GM20000 (cell line): Measurements from ENCODE around the gene GAL3ST1.

ENCODE experiments used
- DNase-seq: peaks from one replicate; pipeline ENCODE4 v3.0.0; 2012; ENCODE audit warnings: low spot score
- TF ChIP-seq, protein P1 (sequence below): IDR thresholded peaks from 2 replicates; pipeline ENCODE4 v1.5.1; 2012; ENCODE audit warnings: mild to moderate bottlenecking, control low read depth; ENCODE audit errors: extremely low read depth, missing control alignments

The GAL3ST1 gene

DNA sequence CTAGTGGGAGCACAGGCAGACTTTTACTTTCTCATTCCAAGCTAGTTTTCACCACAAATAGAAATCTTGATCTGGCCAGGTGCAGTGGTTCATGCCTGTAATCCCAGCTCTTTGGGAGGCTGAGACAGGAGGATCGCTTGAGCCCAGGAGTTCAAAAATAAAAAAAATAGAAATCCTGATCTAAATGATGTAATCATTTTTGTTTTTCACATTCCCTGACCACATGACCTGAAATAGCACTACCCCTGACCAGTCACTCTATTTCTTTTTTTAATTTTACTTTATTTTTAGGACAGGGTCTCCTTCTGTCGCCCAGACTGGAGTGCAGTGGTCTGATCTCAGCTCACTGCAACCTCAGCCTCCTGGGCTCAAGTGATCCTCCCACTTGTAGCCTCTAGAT lies 30.3 kb upstream of the GAL3ST1 start:
- DNase-seq, result no peak
- TF ChIP-seq, protein P1, sequence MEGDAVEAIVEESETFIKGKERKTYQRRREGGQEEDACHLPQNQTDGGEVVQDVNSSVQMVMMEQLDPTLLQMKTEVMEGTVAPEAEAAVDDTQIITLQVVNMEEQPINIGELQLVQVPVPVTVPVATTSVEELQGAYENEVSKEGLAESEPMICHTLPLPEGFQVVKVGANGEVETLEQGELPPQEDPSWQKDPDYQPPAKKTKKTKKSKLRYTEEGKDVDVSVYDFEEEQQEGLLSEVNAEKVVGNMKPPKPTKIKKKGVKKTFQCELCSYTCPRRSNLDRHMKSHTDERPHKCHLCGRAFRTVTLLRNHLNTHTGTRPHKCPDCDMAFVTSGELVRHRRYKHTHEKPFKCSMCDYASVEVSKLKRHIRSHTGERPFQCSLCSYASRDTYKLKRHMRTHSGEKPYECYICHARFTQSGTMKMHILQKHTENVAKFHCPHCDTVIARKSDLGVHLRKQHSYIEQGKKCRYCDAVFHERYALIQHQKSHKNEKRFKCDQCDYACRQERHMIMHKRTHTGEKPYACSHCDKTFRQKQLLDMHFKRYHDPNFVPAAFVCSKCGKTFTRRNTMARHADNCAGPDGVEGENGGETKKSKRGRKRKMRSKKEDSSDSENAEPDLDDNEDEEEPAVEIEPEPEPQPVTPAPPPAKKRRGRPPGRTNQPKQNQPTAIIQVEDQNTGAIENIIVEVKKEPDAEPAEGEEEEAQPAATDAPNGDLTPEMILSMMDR, result no peak

DNA sequence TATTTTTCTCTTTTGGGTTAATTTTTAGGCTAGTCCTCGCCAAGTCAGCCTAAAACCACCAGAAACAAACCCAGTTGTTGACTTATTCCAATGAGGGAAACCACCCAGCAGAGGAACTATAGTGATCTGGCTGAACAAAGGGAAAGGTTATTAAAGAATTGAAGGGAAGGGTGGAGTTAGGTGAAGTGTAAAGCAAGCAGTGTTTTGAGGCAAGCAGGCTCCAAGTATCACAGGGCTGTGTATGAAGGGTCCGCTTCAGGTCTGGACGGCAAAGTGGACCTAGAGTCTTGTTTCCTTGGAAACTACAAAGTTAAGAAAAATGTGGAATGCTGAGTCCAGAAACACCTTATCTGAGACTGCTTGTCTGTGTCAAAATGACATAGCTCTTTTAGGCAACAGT lies 29.3 kb upstream of the GAL3ST1 start:
- DNase-seq, result no peak
- TF ChIP-seq, protein P1, result no peak

DNA sequence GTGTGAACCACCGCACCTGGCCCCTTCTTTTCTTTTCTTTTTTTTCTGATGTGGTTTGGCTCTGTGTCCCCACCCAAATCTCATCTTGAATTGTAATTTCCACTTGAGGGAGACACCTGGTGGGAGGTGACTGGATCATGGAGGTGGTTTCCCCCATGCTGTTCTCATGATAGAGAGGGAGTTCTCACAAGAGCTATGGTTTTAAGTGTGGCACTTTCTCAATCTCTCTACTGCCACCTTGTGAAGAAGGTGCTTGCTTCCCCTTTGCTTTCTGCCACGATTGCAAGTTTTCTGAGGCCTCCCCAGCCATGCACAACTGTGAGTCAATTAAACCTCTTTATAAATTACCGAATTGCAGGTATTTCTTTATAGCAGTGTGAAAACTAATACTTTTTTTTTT lies 27.6 kb upstream of the GAL3ST1 start:
- DNase-seq, result no peak
- TF ChIP-seq, protein P1, result peak; percentile 21

DNA sequence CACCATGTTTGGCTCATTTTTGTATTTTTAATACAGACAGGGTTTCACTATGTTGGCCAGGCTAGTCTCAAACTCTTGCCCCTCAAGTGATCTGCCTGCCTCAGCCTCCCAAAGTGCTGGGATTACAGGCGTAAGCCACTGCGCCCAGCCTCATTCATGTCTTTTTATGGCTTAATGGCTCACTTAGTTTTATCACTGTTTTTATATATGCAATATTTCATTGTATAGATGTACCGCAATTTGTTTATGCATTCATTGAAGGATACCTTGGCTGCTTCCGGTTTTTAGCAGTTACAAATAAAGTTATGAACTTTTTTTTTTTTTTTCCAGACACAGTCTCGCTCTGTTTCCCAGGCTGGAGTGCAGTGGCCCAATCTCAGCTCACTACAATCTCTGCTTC lies 27.0 kb upstream of the GAL3ST1 start:
- no peak for DNase-seq
- TF ChIP-seq, protein P1, result no peak

DNA sequence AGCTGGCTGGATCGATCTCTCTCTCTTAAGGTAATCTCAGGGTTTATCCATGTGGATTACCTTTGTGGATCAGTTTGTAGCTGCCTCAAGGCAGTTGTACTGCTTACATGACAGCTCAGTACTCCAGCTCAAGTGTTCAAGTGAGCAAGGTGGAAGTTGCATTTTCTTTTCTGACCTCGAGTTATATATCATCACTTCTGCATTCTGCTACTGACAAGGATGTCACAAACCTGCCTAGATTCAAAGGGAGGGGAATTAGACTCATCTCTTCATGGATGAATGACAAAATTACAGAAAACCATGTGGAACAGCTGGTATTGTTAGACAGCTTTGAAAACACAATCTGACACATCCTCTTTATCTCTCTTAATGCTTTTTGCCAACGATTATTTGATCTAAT lies 26.5 kb upstream of the GAL3ST1 start:
- TF ChIP-seq, protein P1, result no peak
- DNase-seq, result no peak

DNA sequence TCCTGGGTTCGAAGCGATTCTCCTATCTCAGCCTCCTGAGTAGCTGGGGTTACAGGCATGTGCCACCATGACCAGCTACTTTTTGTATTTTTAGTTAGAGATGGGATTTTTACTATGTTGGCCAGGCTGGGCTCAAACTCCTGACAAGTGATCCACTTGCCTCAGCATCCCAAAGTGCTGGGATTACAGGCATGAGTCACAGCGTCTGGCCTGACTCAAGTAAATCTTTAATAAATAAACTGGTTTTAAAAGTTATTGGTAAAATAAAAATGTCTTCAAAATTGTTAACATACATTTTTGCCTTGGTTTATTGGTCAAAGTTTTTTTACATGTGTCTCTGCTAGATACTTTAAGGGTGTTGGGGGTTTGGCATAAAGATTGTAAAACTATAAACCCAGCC lies 24.5 kb upstream of the GAL3ST1 start:
- TF ChIP-seq, protein P1, result no peak
- no peak for DNase-seq

DNA sequence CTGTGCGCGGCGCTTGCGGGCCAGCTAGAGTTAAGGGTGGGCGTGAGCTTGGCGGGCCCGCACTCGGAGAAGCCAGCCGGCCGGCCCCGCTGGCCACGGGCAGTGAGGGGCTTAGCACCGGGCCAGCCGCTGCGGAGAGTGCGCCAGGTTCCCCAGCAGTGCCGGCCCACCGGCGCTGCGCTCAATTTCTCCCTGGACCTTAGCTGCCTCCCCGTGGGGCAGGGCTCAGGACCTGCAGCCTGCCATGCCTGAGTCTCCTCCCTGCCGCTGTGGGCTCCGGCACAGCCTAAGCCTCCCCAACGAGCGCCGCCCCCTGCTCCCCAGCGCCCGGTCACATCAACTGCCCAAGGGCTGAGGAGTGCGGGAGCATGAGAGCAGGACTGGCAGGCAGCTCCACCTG lies 22.4 kb upstream of the GAL3ST1 start:
- no peak for DNase-seq
- TF ChIP-seq, protein P1, result no peak
